RWPE2 (cell line): Measurements from ENCODE around the gene RPUSD1.

Experiments
- ATAC-seq: fragments of 200-7000 bp; cut with Tn5 transposase; 3 replicates; pipeline ENCODE4 v1.9.1; 2021; ENCODE audit warnings: low read depth
- DNase-seq: peaks from one replicate; pipeline ENCODE4 v3.0.0-alpha.2; 2020; ENCODE audit warnings: low spot score
- H3K27ac ChIP-seq: fragments of 450-650 bp; 2 replicates; pipeline ENCODE4 v1.5.1; 2017; ENCODE audit warnings: mild to moderate bottlenecking; ENCODE audit not compliant: poor library complexity, severe bottlenecking
- H3K27me3 ChIP-seq: fragments of 250-450 bp; sonication (Bioruptor Pico); 2 replicates; pipeline ENCODE4 v1.5.1; 2021; ENCODE audit warnings: mild to moderate bottlenecking, moderate library complexity; ENCODE audit not compliant: insufficient read depth, poor library complexity, severe bottlenecking
- H3K36me3 ChIP-seq: fragments of 250-450 bp; sonication (Bioruptor Pico); 2 replicates; pipeline ENCODE4 v1.5.1; 2020; ENCODE audit warnings: low read depth, mild to moderate bottlenecking, moderate library complexity
- H3K4me1 ChIP-seq: fragments of 250-450 bp; sonication (Bioruptor Pico); 2 replicates; pipeline ENCODE4 v1.5.1; 2021; ENCODE audit warnings: mild to moderate bottlenecking, moderate library complexity; ENCODE audit not compliant: insufficient read depth, poor library complexity, severe bottlenecking
- H3K4me3 ChIP-seq: fragments of 250-450 bp; sonication (Bioruptor Pico); 2 replicates; pipeline ENCODE4 v1.5.1; 2021; ENCODE audit warnings: mild to moderate bottlenecking, moderate library complexity; ENCODE audit not compliant: severe bottlenecking
- H3K9me3 ChIP-seq: fragments of 250-450 bp; sonication (Bioruptor Pico); 2 replicates; pipeline ENCODE4 v1.5.1; 2021; ENCODE audit warnings: mild to moderate bottlenecking, moderate library complexity; ENCODE audit not compliant: severe bottlenecking
- CTCF ChIP-seq: fragments of 450-650 bp; IDR thresholded peaks from one replicate; pipeline ENCODE4 v1.5.1; 2017; ENCODE audit warnings: mild to moderate bottlenecking, moderate library complexity; ENCODE audit not compliant: poor library complexity, severe bottlenecking

Gene RPUSD1

GRCh38 chr16:739560-740458, 48.4 kb downstream of the RPUSD1 start:
- no peak for DNase-seq

GRCh38 chr16:736936-737481, 51.2 kb downstream of the RPUSD1 start:
- H3K4me1 ChIP-seq = no peaks in the 10 kb centered on the region
- DNase-seq = peak; percentile 62
- TF ChIP-seq CTCF = no peak
- no peaks in the 10 kb centered on the region for H3K9me3 ChIP-seq
- no peak overlapping the region for H3K4me3 ChIP-seq
- no peak for ATAC-seq
- peak overlapping the region; percentile 22 for H3K27ac ChIP-seq
- no peaks in the 10 kb centered on the region for H3K27me3 ChIP-seq
- peaks cover 33% of the 10 kb centered on the region for H3K36me3 ChIP-seq

More at GRCh38 chr16:739560-740458, 48.4 kb downstream of the RPUSD1 start:
- no peaks in the 10 kb centered on the region for H3K4me1 ChIP-seq
- peak; percentile 14; the same call in 2 of the 3 replicates for ATAC-seq
- H3K9me3 ChIP-seq = no peaks in the 10 kb centered on the region
- peak overlapping the region; percentile 86 for H3K4me3 ChIP-seq
- peak overlapping the region; percentile 37 for H3K27ac ChIP-seq
- H3K36me3 ChIP-seq = peaks cover 22% of the 10 kb centered on the region; the same call in 1 of the 2 replicates
- no peaks in the 10 kb centered on the region for H3K27me3 ChIP-seq
- no peak for TF ChIP-seq CTCF

- H3K9me3 ChIP-seq = no peaks in the 10 kb centered on the region
- H3K27ac ChIP-seq = no peak overlapping the region
- DNase-seq = no peak
- H3K4me1 ChIP-seq = no peaks in the 10 kb centered on the region
- H3K4me3 ChIP-seq = no peak overlapping the region
- TF ChIP-seq CTCF = no peak
- H3K36me3 ChIP-seq = peaks cover 35% of the 10 kb centered on the region
- no peak for ATAC-seq
- H3K27me3 ChIP-seq = no peaks in the 10 kb centered on the region
Observed at GRCh38 chr16:735982-736453, 52.2 kb downstream of the RPUSD1 start.

GRCh38 chr16:734981-735881, 53.0 kb downstream of the RPUSD1 start:
- peak; percentile 54 for DNase-seq
- H3K27ac ChIP-seq = no peak overlapping the region
- no peak for TF ChIP-seq CTCF
- no peak for ATAC-seq
- peaks cover 35% of the 10 kb centered on the region for H3K36me3 ChIP-seq
- H3K9me3 ChIP-seq = no peaks in the 10 kb centered on the region
- H3K4me1 ChIP-seq = no peaks in the 10 kb centered on the region
- no peak overlapping the region for H3K4me3 ChIP-seq
- H3K27me3 ChIP-seq = no peaks in the 10 kb centered on the region
